Muscle layer of colon (tissue), 2 donors: ENCODE results near the gene ENTPD6.

Source experiments
- H3K27ac ChIP-seq: one replicate; pipeline ENCODE4 v1.7.0; 2013; ENCODE audit warnings: low read depth, mild to moderate bottlenecking, low read length, moderate library complexity
- H3K27me3 ChIP-seq, 2 donors: one replicate each; pipeline ENCODE4 v1.7.0; 2013; ENCODE audit warnings: low read length in 2 of 2, mild to moderate bottlenecking in 2 of 2; ENCODE audit not compliant: insufficient read depth in 2 of 2, control insufficient read depth in 1 of 2
- H3K36me3 ChIP-seq: one replicate; pipeline ENCODE4 v1.7.0; 2013; ENCODE audit warnings: mild to moderate bottlenecking, low read length; ENCODE audit not compliant: insufficient read depth
- H3K4me1 ChIP-seq: one replicate; pipeline ENCODE4 v1.7.0; 2013; ENCODE audit warnings: mild to moderate bottlenecking, low read length; ENCODE audit not compliant: insufficient read depth
- H3K4me3 ChIP-seq, 2 donors: one replicate each; pipeline ENCODE4 v1.7.0; 2013; ENCODE audit warnings: low read length in 2 of 2, low read depth in 1 of 2, mild to moderate bottlenecking in 1 of 2, moderate library complexity in 1 of 2
- H3K9ac ChIP-seq: one replicate; pipeline ENCODE4 v1.7.0; 2013; ENCODE audit warnings: low read length
- H3K9me3 ChIP-seq: one replicate; pipeline ENCODE4 v1.7.0; 2013; ENCODE audit warnings: mild to moderate bottlenecking, low read length
- donor health status: abdominal sarcoma.
- donor health status: Adenocarcinoma of cecum.

The ENTPD6 gene

GRCh38 chr20:25203089-25203488 lies 7.6 kb downstream of the ENTPD6 start:
- Histone ChIP-seq H3K27ac (no peak overlapping the region), H3K4me3 (no peak overlapping the region), H3K9me3 (no peaks in the 10 kb centered on the region), H3K4me1 (peaks cover 25% of the 10 kb centered on the region), H3K9ac (no peak overlapping the region), H3K36me3 (no peaks in the 10 kb centered on the region), H3K27me3 (no peaks in the 10 kb centered on the region)

GRCh38 chr20:25203871-25204320 lies 8.4 kb downstream of the ENTPD6 start:
- no peaks in the 10 kb centered on the region for H3K27me3 ChIP-seq
- no peaks in the 10 kb centered on the region for H3K36me3 ChIP-seq
- no peak overlapping the region for H3K9ac ChIP-seq
- H3K9me3 ChIP-seq: no peaks in the 10 kb centered on the region
- no peak overlapping the region for H3K27ac ChIP-seq
- peaks cover 21% of the 10 kb centered on the region for H3K4me1 ChIP-seq
- H3K4me3 ChIP-seq: no peak overlapping the region

- Histone ChIP-seq H3K4me1 (peaks cover 13% of the 10 kb centered on the region), H3K4me3 (no peak overlapping the region), H3K9ac (no peak overlapping the region), H3K9me3 (no peaks in the 10 kb centered on the region), H3K27ac (no peak overlapping the region), H3K27me3 (no peaks in the 10 kb centered on the region), H3K36me3 (no peaks in the 10 kb centered on the region)
Measured at GRCh38 chr20:25204550-25205276, 9.2 kb downstream of the ENTPD6 start.

GRCh38 chr20:25205277-25206062 lies 10.0 kb downstream of the ENTPD6 start:
- Histone ChIP-seq H3K4me1 (peaks cover 12% of the 10 kb centered on the region), H3K27me3 (no peaks in the 10 kb centered on the region), H3K27ac (no peak overlapping the region), H3K9me3 (no peaks in the 10 kb centered on the region), H3K9ac (no peak overlapping the region), H3K36me3 (no peaks in the 10 kb centered on the region), H3K4me3 (no peak overlapping the region)

GRCh38 chr20:25206063-25206403 lies 10.5 kb downstream of the ENTPD6 start:
- Histone ChIP-seq H3K9me3 (no peaks in the 10 kb centered on the region), H3K4me1 (peaks cover 12% of the 10 kb centered on the region), H3K4me3 (no peak overlapping the region), H3K27me3 (no peaks in the 10 kb centered on the region), H3K36me3 (no peaks in the 10 kb centered on the region), H3K27ac (no peak overlapping the region), H3K9ac (no peak overlapping the region)

GRCh38 chr20:25206548-25206947 lies 11.0 kb downstream of the ENTPD6 start:
- H3K27me3 ChIP-seq: no peaks in the 10 kb centered on the region
- no peak overlapping the region for H3K9ac ChIP-seq
- peaks cover 5% of the 10 kb centered on the region for H3K36me3 ChIP-seq
- H3K4me3 ChIP-seq: no peak overlapping the region
- H3K9me3 ChIP-seq: no peaks in the 10 kb centered on the region
- H3K4me1 ChIP-seq: peaks cover 12% of the 10 kb centered on the region
- no peak overlapping the region for H3K27ac ChIP-seq

- Histone ChIP-seq H3K27ac (no peak overlapping the region), H3K4me3 (no peak overlapping the region), H3K9ac (no peak overlapping the region), H3K4me1 (peaks cover 12% of the 10 kb centered on the region), H3K36me3 (peaks cover 13% of the 10 kb centered on the region), H3K9me3 (no peaks in the 10 kb centered on the region), H3K27me3 (no peaks in the 10 kb centered on the region)
Measured at GRCh38 chr20:25207149-25207959, 11.8 kb downstream of the ENTPD6 start.

GRCh38 chr20:25207960-25208534 lies 12.5 kb downstream of the ENTPD6 start:
- H3K4me3 ChIP-seq: no peak overlapping the region
- no peak overlapping the region for H3K9ac ChIP-seq
- no peaks in the 10 kb centered on the region for H3K27me3 ChIP-seq
- peaks cover 12% of the 10 kb centered on the region for H3K4me1 ChIP-seq
- H3K27ac ChIP-seq: no peak overlapping the region
- peaks cover 17% of the 10 kb centered on the region for H3K36me3 ChIP-seq
- no peaks in the 10 kb centered on the region for H3K9me3 ChIP-seq

- no peak overlapping the region for H3K27ac ChIP-seq
- peaks cover 12% of the 10 kb centered on the region for H3K4me1 ChIP-seq
- H3K9me3 ChIP-seq: no peaks in the 10 kb centered on the region
- no peaks in the 10 kb centered on the region for H3K27me3 ChIP-seq
- H3K4me3 ChIP-seq: no peak overlapping the region
- H3K36me3 ChIP-seq: peaks cover 30% of the 10 kb centered on the region
- no peak overlapping the region for H3K9ac ChIP-seq
Measured at GRCh38 chr20:25209400-25209799, 13.9 kb downstream of the ENTPD6 start.

GRCh38 chr20:25209911-25210310 lies 14.4 kb downstream of the ENTPD6 start:
- peaks cover 8% of the 10 kb centered on the region for H3K4me1 ChIP-seq
- H3K9ac ChIP-seq: no peak overlapping the region
- H3K9me3 ChIP-seq: no peaks in the 10 kb centered on the region
- H3K27me3 ChIP-seq: no peaks in the 10 kb centered on the region
- no peak overlapping the region for H3K27ac ChIP-seq
- no peak overlapping the region for H3K4me3 ChIP-seq
- peaks cover 36% of the 10 kb centered on the region for H3K36me3 ChIP-seq

- no peaks in the 10 kb centered on the region for H3K9me3 ChIP-seq
- no peak overlapping the region for H3K4me3 ChIP-seq
- H3K4me1 ChIP-seq: no peaks in the 10 kb centered on the region
- no peak overlapping the region for H3K27ac ChIP-seq
- peaks cover 49% of the 10 kb centered on the region for H3K36me3 ChIP-seq
- H3K27me3 ChIP-seq: no peaks in the 10 kb centered on the region
- no peak overlapping the region for H3K9ac ChIP-seq
Measured at GRCh38 chr20:25211273-25211672, 15.8 kb downstream of the ENTPD6 start.
